Breast epithelium (tissue), 4 donors: ENCODE data around the gene ATXN10. TPM values are rescaled to one million over a fixed set of nuclear protein-coding genes. Genes with fewer than 3 reads are reported as not detected.

Source experiments
- DNase-seq, 2 donors: peaks; one replicate each; pipeline ENCODE4 v3.0.0-alpha.2; 2019; ENCODE audit warnings: low spot score in 2 of 2
- H3K27ac ChIP-seq, 2 donors: fragments of 200-600 bp; sonication (generic) in 1 of 2; one replicate each; pipeline ENCODE4 v1.5.1; 2016 to 2019; ENCODE audit warnings: mild to moderate bottlenecking in 1 of 2
- H3K27me3 ChIP-seq, 2 donors: fragments of 200-600 bp; sonication (generic) in 1 of 2; one replicate each; pipeline versions ENCODE4 v1.5.1 to v1.6.0; 2017 to 2019; ENCODE audit warnings: control low read depth in 1 of 2, mild to moderate bottlenecking in 1 of 2
- H3K36me3 ChIP-seq: fragments of 200-600 bp; one replicate; pipeline ENCODE4 v1.5.1; 2019
- H3K4me1 ChIP-seq, 2 donors: fragments of 200-600 bp; sonication (generic); one replicate each; pipeline ENCODE4 v1.5.1; 2016 to 2019; ENCODE audit warnings: control low read depth in 1 of 2
- H3K4me3 ChIP-seq, 3 donors: fragments of 200-600 bp; sonication (generic); 1 replicate in 2 of 3; 2 replicates in 1 of 3; pipeline ENCODE4 v1.5.1; 2016 to 2019; ENCODE audit warnings: mild to moderate bottlenecking in 3 of 3, moderate library complexity in 2 of 3
- H3K9me3 ChIP-seq, 2 donors: fragments of 200-600 bp; sonication (generic) in 1 of 2; one replicate each; pipeline ENCODE4 v1.5.1; 2016 to 2019; ENCODE audit warnings: control low read depth in 1 of 2
- POLR2A ChIP-seq: fragments of 450-650 bp; IDR thresholded peaks from one replicate; pipeline ENCODE4 v1.6.1; 2016; ENCODE audit warnings: antibody characterized with exemption, mild to moderate bottlenecking, moderate library complexity
- POLR2AphosphoS5 ChIP-seq, 3 donors: sonication (generic); formaldehyde crosslinking; IDR thresholded peaks; one replicate each; pipeline ENCODE4 v1.6.1; 2017; ENCODE audit warnings: antibody characterized with exemption in 3 of 3
- intact Hi-C: fragments of 100-400 bp; cut with DNase I; formaldehyde crosslinking; loops from one replicate; pipeline ENCODE4 v1.15.1; 2023; ENCODE audit warnings: low total_unique reads
- total RNA-seq, 3 donors: library from RNA; depleted of rRNA; stranded (reverse); fragments of >200 nt; gene quantifications; one replicate each; pipeline ENCODE4 v1.1.0, GENCODE V29; 2016
- TF ChIP-seq, protein P1 (sequence below), 3 donors: fragments of 450-650 bp; IDR thresholded peaks; one replicate each; pipeline ENCODE4 v1.5.1; 2016 to 2017; ENCODE audit warnings: antibody characterized with exemption in 3 of 3, mild to moderate bottlenecking in 3 of 3, moderate library complexity in 3 of 3

ATXN10 gene
- total RNA-seq, 3 donors from 2014 or later: 78.6 to 145 (median 138) TPM

DNA sequence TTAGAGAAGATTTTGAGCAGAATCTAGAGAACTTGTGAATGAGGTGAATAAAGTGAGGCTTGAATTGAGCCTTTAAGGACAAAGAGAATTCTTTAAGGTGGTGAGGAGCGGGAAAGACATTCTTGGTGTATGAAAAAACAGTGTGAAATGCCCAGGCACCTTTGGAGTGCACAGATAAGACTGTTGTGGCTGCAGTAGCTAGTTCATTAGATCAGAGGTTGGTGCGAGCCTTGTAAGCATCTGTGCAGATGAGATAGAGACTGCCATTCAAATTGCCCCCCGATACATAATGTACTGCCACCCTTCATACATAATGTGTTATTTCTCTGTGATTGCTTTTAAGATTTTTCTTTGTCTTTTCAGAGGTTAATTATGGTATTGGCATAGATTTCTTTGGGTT lies 31.3 kb downstream of the ATXN10 start:
- no peak for DNase-seq
- no peaks in the 10 kb centered on the region for H3K27me3 ChIP-seq
- TF ChIP-seq, protein P1, sequence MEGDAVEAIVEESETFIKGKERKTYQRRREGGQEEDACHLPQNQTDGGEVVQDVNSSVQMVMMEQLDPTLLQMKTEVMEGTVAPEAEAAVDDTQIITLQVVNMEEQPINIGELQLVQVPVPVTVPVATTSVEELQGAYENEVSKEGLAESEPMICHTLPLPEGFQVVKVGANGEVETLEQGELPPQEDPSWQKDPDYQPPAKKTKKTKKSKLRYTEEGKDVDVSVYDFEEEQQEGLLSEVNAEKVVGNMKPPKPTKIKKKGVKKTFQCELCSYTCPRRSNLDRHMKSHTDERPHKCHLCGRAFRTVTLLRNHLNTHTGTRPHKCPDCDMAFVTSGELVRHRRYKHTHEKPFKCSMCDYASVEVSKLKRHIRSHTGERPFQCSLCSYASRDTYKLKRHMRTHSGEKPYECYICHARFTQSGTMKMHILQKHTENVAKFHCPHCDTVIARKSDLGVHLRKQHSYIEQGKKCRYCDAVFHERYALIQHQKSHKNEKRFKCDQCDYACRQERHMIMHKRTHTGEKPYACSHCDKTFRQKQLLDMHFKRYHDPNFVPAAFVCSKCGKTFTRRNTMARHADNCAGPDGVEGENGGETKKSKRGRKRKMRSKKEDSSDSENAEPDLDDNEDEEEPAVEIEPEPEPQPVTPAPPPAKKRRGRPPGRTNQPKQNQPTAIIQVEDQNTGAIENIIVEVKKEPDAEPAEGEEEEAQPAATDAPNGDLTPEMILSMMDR (IDR thresholded peaks at IDR 0.05): no peak
- no peak for TF ChIP-seq POLR2AphosphoS5 (IDR thresholded peaks at IDR 0.05)
- no peak for TF ChIP-seq POLR2A
- H3K36me3 ChIP-seq: no peaks in the 10 kb centered on the region
- H3K4me3 ChIP-seq: no peak overlapping the region
- no peaks in the 10 kb centered on the region for H3K4me1 ChIP-seq
- H3K27ac ChIP-seq: no peak overlapping the region
- no peaks in the 10 kb centered on the region for H3K9me3 ChIP-seq
- intact Hi-C loops: no loop called here

DNA sequence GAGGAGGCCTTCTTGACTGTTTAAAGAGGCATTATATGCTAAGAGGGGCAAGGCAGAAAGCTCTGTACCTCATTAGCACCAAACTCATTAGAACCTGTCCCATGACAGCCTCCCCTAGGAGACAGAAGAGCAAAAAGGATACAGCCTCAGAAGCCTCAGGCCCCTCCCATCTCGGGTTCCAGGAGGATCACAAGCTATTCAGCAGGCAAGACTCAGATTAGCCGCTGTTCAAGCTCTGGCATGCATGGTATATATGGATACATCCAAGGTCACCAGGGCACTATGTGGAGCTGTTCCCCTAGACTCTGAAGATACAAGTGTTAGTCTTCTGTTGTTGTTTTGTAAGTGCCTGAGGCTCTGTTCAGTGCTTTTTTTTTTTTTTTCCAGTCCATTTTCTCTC lies 32.1 kb downstream of the ATXN10 start:
- TF ChIP-seq POLR2A (no peak), POLR2AphosphoS5 (IDR thresholded peaks at IDR 0.05) (no peak)
- TF ChIP-seq, protein P1 (IDR thresholded peaks at IDR 0.05): no peak
- no peaks in the 10 kb centered on the region for H3K27me3 ChIP-seq

DNA sequence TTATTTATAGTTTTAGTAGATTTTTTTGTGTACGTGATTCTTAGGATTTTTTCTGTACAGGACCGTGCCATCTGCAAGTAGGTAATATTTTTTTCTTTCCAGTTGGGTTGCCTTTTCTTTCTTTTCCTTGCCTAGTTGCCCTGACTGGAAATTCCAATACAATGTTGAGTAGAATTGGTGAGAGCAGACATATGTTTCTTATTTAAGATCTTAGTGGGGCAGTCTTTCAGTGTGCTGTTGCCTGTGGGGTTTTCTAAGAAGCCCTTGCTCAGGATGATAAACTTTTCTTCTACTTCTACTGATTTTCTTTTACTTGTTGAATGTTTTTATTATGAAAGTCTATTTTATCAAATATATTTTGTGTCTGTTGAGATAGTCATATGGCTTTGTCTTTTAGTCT lies 33.0 kb downstream of the ATXN10 start:
- intact Hi-C loops: no loop called here

More for the DNA sequence above, 32.1 kb downstream of the ATXN10 start:
- Histone ChIP-seq H3K4me3 (no peak overlapping the region), H3K4me1 (no peaks in the 10 kb centered on the region), H3K9me3 (no peaks in the 10 kb centered on the region), H3K27ac (no peak overlapping the region), H3K36me3 (no peaks in the 10 kb centered on the region)
- DNase-seq: no peak
- intact Hi-C loops: no loop called here

DNA sequence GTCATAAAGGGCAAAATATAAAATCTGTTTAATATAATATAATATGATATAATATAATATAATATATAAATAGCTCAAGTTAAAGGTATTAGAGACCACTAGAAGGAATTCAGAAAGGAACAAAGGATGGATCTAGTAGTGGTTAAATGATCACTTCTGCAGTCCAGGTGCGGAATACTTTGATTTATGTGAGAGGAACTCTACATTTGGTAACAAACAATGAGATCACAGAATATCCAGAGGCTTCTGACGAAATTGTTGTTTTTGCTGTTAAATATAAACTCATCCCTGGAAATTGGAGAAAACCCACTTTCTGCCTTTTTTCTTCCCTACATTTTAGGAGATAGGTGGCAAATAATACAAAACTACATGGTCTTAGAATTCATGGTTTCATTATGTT lies 36.0 kb downstream of the ATXN10 start:
- Histone ChIP-seq H3K27me3 (no peaks in the 10 kb centered on the region), H3K27ac (no peak overlapping the region), H3K4me1 (no peaks in the 10 kb centered on the region), H3K4me3 (no peak overlapping the region), H3K9me3 (no peaks in the 10 kb centered on the region), H3K36me3 (no peaks in the 10 kb centered on the region)
- DNase-seq: no peak
- TF ChIP-seq, protein P1 (IDR thresholded peaks at IDR 0.05): no peak
- TF ChIP-seq POLR2A: no peak
- no peak for TF ChIP-seq POLR2AphosphoS5 (IDR thresholded peaks at IDR 0.05)
- intact Hi-C loops: no loop called here

More for the DNA sequence above, 33.0 kb downstream of the ATXN10 start:
- H3K4me3 ChIP-seq: no peak overlapping the region
- no peak for DNase-seq
- H3K27ac ChIP-seq: no peak overlapping the region
- no peaks in the 10 kb centered on the region for H3K36me3 ChIP-seq
- H3K4me1 ChIP-seq: no peaks in the 10 kb centered on the region
- no peak for TF ChIP-seq POLR2A
- TF ChIP-seq, protein P1 (IDR thresholded peaks at IDR 0.05): no peak
- H3K27me3 ChIP-seq: no peaks in the 10 kb centered on the region
- no peaks in the 10 kb centered on the region for H3K9me3 ChIP-seq

DNA sequence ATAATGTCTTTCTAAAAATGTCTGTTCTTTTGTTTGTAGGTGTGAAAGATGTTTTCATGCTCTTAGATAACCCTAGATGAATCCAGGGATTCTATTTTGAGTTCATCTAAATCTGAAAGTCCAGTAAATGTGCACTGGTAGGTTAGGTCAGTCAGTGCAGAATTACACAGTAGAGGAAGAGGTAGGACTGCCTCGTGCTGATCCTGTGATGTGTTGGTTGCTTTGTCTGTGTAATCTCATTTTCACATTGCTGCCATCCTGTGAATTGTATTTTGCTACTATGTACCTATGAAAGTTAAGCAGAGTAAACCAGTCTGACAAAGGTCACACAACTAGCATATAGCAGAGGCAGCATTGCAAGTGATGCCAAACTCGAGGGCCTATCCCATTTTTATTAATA lies 36.5 kb downstream of the ATXN10 start:
- H3K36me3 ChIP-seq: no peaks in the 10 kb centered on the region
- H3K4me1 ChIP-seq: no peaks in the 10 kb centered on the region
- H3K27ac ChIP-seq: no peak overlapping the region
- no peak overlapping the region for H3K4me3 ChIP-seq
- TF ChIP-seq, protein P1 (IDR thresholded peaks at IDR 0.05): no peak
- TF ChIP-seq POLR2A (no peak), POLR2AphosphoS5 (IDR thresholded peaks at IDR 0.05) (no peak)
- no peaks in the 10 kb centered on the region for H3K9me3 ChIP-seq
- no peaks in the 10 kb centered on the region for H3K27me3 ChIP-seq
- intact Hi-C loops: no loop called here
- DNase-seq: no peak
